Activated CD4-positive, alpha-beta T cell treated with anti-CD3 and anti-CD28 coated beads, Interleukin-2, amount 50 U/mL, for 24 hours (primary cell): ENCODE measurements around the gene PWWP2B.
"Not testable (repeated sequence)": the region's sequence is repeated elsewhere in the genome, so short reads cannot be mapped to it uniquely, and the experiment has no call there.

Experiments used
- DNase-seq, 2 donors: peaks; one replicate each; pipeline ENCODE4 v3.0.0-alpha.2; 2020; ENCODE audit warnings: low read depth in 1 of 2, low spot score in 1 of 2

PWWP2B gene

DNA sequence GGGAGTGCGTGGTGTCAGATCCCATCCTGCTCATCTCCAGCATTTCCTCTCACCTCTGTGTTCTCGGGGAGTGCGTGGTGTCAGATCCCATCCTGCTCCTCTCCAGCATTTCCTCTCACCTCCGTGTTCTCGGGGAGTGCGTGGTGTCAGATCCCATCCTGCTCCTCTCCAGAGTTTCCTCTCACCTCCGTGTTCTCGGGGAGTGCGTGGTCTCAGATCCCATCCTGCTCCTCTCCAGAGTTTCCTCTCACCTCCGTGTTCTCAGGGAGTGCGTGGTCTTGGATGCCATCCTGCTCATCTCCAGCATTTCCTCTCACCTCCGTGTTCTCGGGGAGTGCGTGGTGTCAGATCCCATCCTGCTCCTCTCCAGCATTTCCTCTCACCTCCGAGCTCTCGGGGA, 18.0 kb upstream of the PWWP2B start:
- DNase-seq: not testable (repeated sequence)

DNA sequence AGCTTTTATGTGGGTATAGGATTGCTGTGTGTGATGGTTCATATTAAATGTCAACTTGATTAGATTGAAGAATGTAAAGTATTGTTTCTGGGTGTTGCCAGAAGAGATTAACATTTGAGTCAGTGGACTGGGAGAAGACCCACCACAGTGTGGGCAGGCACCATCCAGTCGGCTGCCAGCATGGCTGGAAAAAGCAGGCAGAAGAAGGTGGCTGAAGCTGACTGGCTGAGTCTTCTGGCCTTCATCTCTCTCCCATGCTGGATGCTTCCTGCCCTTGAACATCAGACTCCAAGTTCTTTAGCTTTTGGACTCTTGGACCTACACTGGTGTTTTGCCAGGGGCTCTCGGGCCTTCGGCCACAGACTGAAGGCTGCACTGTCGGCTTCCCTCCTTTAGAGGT, 16.0 kb upstream of the PWWP2B start:
- DNase-seq: not testable (repeated sequence)

DNA sequence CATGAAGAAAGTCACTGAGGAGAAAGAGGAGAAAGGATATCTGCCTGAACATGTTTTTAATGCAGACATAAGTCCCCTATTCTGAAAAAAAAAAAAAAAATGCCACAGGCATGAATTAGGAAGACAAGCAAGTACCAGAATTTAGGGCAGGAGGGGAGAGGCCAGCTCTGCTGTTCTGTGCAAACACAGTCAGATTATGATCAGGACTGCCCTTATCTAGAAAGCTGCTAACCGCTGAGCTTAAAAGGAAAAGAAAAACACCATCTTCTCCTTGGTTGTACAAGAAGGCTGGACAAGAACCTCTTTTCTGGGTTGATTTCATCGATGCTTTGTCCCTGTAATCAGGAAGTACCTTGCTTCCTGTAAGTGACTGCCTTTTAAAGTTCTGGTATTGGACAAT, 15.3 kb upstream of the PWWP2B start:
- DNase-seq: no peak

DNA sequence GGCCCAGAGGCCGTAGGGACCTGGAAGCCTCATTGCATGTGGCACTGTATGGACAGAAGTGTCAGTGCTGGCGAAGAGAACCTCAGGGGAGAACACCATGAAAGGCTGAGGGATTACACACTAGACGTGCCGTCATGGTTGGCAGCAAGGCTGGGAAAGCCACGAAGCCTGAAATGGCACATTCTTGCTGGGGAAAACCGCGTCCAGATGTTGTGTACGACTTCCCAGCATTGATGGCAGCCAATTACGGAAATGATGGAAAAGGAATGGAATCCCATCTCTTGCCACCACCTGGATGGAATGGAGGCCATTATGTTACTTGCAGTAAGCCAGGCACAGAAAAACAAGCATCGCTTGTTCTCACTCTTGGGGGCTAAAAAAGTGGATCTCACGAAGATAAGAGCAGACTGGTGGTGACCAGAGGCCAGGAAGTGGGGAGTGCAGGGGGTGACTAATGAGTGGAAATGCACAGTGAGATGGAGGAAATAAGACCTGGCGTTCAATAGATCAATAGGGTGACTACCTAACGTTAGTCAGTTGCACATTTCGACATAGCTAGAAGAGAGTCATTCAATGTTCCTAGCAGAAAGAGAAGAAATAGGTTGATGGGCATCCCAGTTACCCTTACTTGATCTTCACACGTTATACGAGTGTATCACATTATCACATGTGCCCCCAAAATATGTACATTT, 14.6 kb upstream of the PWWP2B start:
- DNase-seq: no peak

DNA sequence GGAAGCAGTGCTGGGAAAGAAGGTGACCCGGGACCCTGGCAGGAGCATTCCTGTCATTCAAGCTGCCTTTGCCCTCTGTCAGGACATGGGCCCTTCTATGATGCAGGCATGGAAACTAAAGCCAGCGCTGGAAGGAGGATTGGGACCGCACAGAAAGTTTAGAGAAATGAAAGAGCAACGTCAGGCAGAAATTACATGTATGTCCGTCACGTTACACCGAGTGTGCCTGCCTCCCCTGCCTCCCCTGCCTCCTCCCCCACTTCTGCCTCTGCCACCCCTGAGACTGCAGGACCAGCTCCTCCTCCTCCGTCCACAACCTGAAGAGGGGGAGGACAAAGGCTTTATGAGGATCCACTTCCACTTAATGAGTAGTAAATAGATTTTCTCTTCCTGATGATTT, 13.9 kb upstream of the PWWP2B start:
- DNase-seq: no peak

DNA sequence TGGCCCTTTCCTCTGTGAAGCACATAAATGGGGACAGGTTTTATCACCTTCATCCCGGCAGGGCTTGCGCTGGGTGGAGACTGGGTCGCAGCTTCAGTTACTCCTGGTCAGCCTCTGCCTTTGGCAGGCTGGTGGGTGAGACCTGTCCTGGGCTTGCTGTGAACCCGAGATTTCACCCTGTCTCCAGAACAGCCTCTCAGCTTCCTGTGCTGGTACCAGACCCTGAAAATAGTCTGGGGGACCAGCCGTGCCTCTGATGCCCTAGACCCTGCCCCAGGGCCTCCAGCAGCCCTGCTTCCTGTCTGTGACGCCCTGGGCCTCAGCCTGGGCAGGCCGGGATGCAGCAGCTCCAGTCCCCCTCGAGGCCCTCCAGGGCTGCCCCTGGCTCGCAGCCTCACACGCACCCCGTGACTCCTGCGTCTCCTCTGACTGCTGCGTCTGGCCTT, 13.2 kb upstream of the PWWP2B start:
- no peak for DNase-seq

DNA sequence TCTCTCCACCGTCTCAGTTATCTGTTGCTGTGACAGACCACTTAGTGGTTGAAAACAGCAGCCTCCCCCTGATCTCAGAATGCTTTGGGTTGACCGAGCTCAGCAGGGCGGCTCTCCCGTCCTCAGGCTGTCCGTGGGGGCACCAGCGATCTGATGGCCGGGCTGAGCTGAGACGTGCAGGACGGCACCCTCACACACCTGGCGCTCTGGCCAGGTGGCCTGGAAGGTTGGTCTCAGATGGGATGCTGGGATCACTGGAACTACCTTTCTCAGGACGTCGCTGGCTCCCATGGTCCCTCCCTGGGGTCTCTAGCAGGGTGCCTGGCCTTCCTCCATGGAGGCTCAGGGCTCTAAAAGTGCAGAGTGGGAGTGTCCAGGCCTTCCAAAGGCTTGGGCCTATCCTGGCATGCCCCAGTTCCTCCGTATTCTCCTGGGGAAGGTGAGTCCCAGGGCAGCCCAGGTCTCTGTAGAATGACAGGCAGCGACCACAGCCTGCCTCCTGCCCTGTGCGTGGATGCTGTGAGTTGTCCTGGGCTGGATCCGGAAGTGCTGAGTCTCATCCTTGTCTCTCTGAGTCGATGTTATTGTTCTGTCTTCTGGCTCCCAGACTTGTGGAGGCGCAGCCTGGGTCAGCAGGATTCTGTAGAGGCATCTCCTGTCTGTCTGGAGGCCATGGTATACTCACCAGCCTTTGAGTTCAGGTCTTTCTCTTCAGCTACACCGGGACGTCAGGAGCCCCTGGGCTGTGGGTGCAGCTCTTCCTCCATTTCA, 12.2 kb upstream of the PWWP2B start:
- no peak for DNase-seq

DNA sequence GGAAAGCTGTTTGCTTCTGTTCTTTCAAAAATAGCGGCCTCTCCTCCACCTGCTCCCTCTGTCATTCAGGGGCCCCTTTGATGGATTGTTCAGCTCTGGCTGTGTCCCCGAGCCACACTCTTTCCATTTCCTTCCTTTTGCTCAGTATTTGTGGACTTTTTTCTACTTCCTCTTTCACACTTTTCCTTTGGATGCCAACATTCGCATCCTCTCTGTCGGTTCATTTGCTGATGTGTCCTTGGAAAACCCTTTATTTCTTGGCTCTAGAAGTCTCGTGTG, 11.7 kb upstream of the PWWP2B start:
- no peak for DNase-seq

DNA sequence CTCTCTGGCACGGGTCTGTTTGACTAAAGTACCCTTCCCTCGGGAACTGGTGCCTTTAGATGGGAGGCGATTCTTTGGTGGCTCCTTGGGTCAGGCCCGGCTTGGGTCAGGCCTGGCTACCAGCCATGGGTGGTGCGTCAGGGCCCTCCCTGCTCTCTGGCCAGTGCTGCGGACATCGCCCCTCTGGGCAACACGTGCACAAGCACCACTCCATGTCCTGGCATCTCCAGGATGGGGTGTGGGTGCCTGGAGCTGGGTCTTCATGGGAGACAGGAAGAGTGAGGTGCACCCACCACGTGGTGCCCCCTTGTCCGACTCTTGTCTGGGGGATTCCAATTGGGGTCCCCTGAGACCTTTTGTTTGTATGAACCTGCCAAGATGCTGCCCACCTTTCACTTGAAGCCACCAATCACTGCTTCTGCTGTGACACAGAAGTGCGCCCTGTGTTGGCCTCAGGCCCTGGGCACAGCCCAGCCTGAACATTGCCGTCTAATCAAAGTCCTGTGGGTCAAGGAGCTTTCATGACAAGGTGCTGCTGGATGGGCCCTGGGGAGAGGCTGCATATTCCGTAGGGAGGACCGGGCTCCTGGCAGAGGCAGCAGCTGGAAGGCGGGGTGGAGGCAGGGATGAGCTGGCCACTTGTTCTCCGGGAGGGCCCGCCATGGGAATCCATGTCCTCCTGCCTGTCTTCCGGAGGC, 11.1 kb upstream of the PWWP2B start:
- DNase-seq: no peak

DNA sequence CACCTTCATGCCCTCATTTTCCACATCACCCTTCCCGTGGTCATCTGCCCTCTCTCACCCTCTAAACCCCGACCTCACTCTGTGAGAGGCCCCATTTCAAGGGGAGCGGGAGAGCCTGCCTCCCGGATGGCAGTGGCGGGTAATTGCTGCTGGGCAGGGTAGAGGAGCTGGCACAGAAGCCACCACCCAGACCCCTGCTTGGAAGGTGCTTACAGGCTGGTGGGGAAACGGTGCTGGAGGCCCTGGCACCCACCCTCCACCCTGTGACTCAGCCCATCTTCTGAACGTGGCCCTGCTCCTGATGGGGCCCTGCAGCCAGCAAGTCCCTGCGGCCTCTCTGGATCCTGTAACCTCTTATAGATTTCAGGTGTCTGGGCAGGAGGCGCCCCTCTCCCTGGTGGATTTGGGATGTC, 10.6 kb upstream of the PWWP2B start:
- no peak for DNase-seq

DNA sequence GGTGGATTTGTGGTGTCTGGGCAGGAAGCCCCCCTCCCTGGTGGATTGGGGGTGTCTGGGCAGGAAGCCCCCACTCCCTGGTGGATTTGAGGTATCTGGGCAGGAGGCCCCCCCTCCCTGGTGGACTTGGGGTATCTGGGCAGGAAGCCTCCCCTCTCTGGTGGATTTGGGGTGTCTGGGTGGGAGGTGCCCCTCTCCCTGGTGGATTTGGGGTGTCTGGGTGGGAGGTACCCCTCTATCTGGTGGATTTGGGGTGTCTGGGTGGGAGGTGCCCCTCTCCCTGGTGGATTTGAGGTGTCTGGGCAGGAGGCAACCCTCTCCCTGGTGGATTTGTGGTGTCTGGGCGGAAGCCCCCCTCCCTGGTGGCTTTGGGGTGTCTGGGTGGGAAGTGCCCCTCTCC, 10.1 kb upstream of the PWWP2B start:
- not testable (repeated sequence) for DNase-seq

DNA sequence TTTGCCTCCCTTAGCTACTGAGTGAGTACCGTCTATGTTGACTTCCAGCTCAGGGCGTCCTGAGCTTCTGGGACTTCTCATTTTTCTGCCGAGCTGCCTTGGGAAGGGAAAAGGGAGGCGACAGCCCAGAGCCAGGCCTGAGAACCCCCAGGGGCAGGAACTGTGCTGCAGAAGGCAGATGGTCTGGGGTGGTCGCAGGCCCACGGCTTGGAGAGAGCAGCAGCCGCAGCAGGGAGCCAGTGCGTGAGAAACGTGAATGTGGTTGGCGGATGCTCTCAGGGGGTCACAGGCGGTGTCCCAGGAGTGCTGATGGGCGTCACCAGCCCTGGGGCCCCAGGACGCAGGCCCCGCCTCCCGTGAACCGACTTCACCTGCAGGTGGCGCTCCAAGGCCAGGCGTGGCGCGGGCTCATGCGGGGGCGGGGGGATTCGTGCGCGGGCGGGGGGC, 9.2 kb upstream of the PWWP2B start:
- DNase-seq: peak; percentile 52

DNA sequence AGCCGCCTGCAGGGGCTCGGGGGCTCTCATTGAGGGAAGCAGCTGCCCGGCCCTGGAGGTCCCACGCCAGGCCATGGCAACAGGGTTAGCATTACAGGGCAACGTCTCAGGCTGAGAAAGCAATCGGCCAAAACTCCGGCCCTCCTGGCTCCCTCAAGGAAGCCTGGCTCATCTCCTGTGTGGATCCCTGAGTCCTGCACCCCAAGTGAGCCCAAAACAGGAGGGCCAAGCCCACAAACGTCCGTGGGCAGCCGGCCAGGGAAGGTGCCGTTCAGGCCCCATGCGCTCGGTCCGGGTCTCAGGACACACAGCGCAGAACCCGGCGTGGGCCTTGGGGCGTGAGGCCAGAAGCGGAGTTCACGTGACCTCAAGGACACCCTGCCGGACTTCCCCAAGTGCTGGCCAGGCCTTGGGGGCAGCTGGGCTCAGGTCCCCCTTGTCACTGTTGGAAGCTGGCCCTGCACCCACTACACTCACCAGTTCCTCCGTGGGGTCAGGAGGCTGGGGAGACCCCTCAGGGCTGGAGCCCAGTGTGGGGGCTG, 8.0 kb upstream of the PWWP2B start:
- DNase-seq: no peak

DNA sequence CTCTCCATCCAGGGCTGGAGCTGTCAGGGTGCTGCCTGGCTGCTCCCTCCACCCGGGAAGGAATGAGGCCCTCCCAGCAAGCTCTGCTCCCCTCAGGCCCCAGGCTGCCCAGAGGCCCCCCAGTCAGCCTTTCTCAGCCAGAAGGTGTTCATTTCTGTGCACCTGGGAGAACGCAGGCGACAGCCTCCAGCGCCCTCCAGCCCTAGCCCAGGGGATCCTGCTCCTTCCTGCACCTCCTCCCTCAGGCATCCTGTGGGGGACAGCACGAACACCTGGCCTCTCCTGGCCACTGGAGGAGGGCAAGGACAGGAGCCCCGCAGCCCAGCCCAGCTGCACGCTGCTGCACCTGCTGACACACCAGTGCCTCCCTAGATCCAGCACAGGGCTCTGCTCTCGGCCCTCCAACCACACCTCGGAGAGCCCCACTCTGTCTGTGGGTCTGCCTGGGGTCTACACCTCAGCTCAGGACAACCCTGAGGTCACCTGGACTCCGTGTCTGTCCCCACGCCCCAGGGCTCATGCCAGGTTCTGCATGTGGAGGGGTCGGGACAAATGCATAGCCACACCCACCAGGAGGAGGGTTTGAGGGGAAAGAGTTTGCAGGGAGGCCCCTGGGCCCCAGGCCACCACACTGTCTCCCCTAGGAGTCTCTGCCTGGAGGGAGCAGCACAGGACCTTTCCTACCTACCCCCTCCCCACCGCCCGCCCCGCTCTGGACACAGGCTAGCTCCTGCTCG, 7.4 kb upstream of the PWWP2B start:
- no peak for DNase-seq

DNA sequence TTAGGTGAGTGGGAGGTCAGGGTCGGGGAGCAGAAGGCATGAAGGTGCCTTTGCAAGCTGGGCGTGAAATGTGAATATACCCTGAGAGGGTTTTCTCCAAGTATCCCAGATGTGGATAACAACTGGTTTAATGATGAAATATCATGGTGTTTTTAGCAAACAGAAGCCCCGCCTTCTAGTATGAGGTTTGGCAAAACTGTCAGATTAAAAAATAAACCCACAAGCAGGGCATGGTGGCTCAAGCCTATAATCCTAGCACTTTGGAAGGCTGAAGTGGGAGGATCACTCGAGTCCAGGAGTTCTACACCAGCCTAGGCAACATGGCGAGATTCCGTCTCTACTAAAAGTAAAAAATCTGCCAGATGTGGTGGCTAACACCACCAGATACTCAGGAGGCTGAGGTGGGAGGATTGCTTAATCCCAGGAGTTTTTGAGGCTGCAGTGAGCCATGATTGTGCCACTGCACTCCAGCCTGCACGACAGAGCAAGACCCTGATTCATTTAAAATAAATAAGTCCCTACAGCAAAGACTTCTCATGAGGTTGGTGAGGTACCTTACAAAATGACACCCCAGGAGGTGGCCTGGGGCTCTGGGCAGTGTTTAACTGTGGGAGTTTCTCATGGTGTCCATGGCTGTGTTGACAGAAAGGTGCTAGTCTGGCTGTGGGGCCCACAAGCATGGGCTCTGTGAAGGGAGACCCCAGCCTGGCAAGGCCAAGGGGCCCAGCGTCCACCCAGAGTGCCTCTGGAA, 6.7 kb upstream of the PWWP2B start:
- no peak for DNase-seq

DNA sequence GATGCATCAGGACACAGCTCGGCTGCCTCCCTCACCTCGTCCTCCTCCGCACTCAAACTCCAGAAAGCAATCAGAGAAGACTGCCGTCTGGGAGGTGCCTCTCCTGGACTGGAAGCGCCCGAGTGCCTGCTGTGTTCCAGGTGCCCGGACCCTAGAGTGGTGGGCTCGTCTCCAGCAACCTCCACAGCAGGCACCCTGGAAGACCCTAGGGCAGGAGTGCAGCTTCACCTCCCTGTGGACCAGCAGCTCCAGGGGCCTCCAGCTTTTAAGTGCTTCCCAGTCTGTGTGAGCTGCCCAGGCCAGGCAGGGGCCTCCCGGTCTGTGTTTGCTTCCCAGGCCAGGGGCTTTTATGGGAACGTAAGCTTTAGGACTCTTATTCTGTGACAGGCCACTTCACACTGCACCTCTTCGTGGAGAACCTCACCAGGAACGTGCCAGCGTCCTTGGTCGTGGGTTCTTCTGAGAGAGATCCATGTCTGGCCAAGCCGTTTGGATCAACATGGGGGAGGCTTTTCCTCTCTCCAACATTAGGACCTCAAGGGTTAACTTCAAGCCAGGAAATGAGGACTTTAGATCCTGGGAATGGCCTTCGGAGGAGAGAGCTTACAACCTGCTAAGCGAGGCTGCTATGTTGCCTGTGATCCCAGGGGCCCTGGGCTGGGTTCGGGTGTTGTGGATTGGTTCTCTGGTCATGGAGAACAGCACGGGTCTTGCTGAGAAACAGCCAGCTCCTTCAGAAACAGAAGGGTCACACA, 5.9 kb upstream of the PWWP2B start:
- no peak for DNase-seq

DNA sequence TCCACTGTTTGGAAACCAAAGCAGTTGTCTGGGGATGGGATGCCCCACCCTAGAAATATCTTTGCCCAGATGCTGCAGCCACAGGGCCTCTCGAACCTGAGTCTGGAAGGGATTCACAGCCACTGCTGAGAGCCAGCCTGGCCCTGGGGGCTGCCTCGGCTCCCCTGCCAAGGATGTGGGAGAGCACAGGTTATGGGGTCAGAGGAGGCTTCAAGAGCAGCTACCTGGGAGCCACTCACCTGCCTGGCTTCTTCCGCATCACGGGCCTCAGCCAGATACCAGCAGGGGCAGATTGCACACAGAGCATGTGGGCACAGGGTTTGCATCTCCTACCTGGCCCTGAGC, 5.4 kb upstream of the PWWP2B start:
- no peak for DNase-seq

DNA sequence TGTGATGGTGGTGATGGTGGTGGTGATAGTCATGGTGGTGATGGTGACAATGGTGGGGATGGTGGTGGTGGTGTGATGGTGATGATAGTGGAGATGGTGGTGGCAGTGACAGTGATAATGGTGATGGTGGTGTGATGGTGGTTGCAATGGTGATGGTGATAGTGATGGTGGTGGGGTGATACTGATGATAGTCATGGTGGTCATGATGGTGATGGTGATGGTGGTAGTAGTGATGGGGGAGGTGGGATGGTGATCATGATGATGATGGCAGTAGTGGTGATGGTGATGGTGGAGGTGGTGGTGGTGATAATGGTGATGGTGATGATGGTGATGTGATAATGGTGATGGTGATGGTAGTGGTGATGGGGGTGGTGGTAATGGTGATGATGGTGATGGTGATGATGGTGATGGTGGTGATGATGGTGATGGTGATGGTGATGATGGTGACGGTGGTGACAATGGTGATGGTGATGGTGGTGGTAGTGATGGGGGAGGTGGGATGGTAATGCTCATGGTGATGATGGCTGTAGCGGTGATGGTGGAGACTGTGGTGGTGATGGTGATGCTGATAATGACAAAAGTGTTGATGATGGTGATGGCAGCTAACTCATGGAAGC, 4.7 kb upstream of the PWWP2B start:
- no peak for DNase-seq

DNA sequence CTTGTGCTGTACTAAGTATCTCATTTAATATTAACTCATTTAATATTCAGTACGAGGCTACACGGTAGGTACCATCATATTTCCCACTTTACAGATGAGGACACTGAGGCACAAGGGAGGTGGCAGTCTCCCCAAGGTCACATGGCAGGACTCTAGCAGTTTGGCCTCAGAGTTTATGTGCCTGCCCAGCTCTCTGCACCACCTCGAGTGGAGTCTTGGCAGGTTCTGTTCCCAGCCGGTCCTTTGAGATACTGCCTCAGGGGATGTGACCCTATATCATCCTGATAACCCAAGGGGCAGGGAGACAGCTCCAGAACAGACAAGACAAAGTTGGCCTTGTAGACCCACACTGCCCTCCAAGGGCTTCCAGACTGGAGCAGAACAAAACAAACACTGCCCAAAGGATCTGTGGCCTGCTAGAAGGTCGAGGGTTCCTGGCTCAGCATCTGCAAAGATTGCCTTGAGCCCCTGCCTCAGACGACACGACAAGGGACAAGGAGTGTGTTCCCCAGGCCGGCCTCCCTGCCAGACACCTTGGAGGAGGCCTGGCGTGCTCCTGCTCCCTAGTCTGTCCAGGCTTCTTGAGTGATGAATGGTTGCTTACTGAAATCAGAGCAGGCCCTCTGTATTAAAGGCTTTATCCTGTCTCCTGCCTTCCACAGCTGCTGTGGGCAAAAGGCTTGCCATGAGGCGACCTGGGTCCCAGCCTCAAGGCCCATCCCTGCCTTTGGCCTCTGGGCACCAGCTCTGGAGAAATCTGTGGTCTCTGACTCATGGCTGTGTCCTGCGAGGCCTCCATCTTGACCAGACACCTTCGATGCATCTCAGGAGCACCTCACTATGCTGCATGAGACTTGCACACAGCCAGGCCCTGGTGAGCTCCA, 3.9 kb upstream of the PWWP2B start:
- no peak for DNase-seq
